T-helper 17 cell (primary cell): ENCODE measurements around the gene ERI2. TPM values are rescaled to one million over a fixed set of nuclear protein-coding genes. Genes with fewer than 3 reads are reported as not detected.
"Not testable (repeated sequence)": the region's sequence is repeated elsewhere in the genome, so short reads cannot be mapped to it uniquely, and the experiment has no call there.

ENCODE experiments used
- ATAC-seq: fragments of 150-1000 bp; cut with Tn5 transposase; 2 replicates; pipeline ENCODE4 v1.10.0; 2021; ENCODE audit warnings: mild to moderate bottlenecking, moderate library complexity
- DNase-seq, 3 donors: peaks; one replicate each; pipeline versions ENCODE4 v3.0.0 to v3.0.0-alpha.2; 2020 to 2021
- H3K9me3 ChIP-seq: one replicate; pipeline ENCODE4 v1.7.0; 2013; ENCODE audit warnings: low read length, mild to moderate bottlenecking; ENCODE audit not compliant: control insufficient read depth, poor library complexity, severe bottlenecking
- H3K27ac Mint-ChIP-seq: one replicate; pipeline ENCODE4 v1.8.0; 2022; ENCODE audit warnings: mild to moderate bottlenecking, moderate library complexity, mixed read lengths
- H3K27me3 Mint-ChIP-seq: one replicate; pipeline ENCODE4 v1.8.0; 2022; ENCODE audit warnings: mixed read lengths
- H3K36me3 Mint-ChIP-seq: one replicate; pipeline ENCODE4 v1.8.0; 2022; ENCODE audit warnings: low read depth, mixed read lengths
- H3K4me1 Mint-ChIP-seq: one replicate; pipeline ENCODE4 v1.8.0; 2022; ENCODE audit warnings: mild to moderate bottlenecking, mixed read lengths
- H3K4me3 Mint-ChIP-seq: one replicate; pipeline ENCODE4 v1.8.0; 2022; ENCODE audit warnings: mild to moderate bottlenecking, moderate library complexity, mixed read lengths
- total RNA-seq, 4 donors: library from RNA in 2 of 4; stranded (reverse) in 2 of 4; gene quantifications; one replicate each; pipeline ENCODE4 v1.2.3 and lab custom pipeline; 2022 to 2026

Gene ERI2
- total RNA-seq, 2 donors from 2014 or later, result 2.1 to 2.3 TPM

DNA sequence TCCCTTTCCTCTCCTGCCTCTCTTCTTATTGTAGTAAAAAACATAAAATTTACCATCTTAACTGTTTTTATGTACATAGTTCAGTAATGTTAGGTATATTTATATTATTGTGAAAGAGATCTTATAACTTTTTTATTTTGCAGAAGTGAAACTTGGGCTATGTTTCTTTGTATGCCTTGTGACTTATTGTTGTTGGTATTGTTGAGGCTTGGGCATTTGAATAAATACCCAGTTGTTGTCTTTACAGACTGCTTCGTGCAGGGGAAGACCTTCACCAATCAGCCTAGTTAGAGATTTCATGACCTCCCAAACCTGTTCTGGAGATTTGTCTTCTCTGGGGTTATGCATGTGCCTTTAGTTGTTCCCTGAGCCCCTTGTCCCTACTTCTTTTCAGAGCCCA lies 32.0 kb upstream of the ERI2 start:
- Mint-ChIP-seq H3K4me1 (no peaks in the 10 kb centered on the region), H3K27me3 (no peaks in the 10 kb centered on the region), H3K36me3 (no peaks in the 10 kb centered on the region), H3K27ac (no peak overlapping the region), H3K4me3 (no peak overlapping the region)
- no peaks in the 10 kb centered on the region for H3K9me3 ChIP-seq
- no peak for DNase-seq
- no peak for ATAC-seq

DNA sequence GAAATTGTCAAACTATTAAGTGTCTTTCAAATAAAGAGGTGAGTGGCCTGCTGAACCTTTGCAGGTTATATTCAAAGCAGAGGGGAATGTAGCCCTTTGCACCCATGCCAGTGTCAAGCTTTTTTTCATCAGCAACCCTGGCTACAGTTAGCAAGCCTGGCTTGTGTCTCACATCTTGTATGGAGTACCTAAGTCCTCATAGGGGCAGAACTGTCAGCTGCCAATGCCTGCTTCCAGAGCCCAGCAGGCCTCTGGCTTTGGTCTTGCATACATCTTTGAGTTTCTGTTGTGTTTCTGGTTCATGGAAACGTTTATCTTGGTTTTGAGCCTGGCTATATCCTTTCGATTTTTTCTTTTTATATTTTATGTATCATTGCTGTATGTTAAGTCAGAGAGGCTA lies 26.8 kb upstream of the ERI2 start:
- no peaks in the 10 kb centered on the region for H3K36me3 Mint-ChIP-seq

DNA sequence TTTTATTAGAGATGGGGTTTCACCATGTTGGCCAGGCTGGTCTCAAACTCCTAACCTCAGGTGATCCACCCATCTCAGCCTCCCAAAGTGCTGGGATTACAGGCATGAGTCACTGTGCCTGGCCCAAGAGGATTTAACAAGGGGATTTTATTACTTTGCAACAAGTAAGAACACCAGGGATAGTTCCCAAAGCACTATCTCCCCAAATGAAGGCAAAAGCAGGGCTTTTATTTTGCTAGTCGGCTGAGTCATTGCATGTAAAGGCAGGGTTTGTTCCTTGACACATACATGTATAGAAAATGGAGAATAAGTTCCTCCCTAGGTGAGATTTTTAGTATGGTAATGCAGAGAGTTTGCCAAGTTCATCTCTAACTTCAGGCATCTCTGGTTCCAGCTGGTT lies 24.1 kb upstream of the ERI2 start:
- H3K4me1 Mint-ChIP-seq, result no peaks in the 10 kb centered on the region
- H3K27ac Mint-ChIP-seq, result no peak overlapping the region
- H3K4me3 Mint-ChIP-seq, result no peak overlapping the region
- ATAC-seq (no peak), DNase-seq (no peak)
- no peaks in the 10 kb centered on the region for H3K27me3 Mint-ChIP-seq
- no peaks in the 10 kb centered on the region for H3K36me3 Mint-ChIP-seq
- no peaks in the 10 kb centered on the region for H3K9me3 ChIP-seq

More for the DNA sequence above, 26.8 kb upstream of the ERI2 start:
- Mint-ChIP-seq H3K27ac (no peak overlapping the region), H3K27me3 (no peaks in the 10 kb centered on the region), H3K4me1 (no peaks in the 10 kb centered on the region), H3K4me3 (no peak overlapping the region)
- H3K9me3 ChIP-seq, result no peaks in the 10 kb centered on the region
- ATAC-seq, result no peak
- DNase-seq, result no peak

DNA sequence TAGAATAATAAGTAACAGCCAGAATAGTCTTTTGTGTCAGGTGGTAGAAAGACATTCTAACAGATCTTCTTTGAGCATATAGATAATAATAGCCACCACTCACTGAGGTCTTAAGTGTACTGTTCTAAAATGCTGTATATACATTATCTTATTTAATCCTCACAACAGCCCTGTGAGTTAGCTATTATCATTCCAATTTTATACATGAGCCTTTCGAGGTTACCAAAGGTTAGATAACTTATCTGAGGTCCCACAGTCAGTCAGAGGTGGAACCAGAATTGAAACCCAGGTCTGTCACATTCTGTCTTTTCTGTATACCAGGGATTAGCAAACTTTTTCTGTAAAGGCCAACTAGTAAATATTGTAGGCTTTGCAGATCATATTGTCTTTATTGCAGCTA lies 23.3 kb upstream of the ERI2 start:
- Mint-ChIP-seq H3K4me1 (no peaks in the 10 kb centered on the region), H3K27ac (no peak overlapping the region), H3K4me3 (no peak overlapping the region), H3K36me3 (no peaks in the 10 kb centered on the region), H3K27me3 (no peaks in the 10 kb centered on the region)
- no peak for DNase-seq
- no peaks in the 10 kb centered on the region for H3K9me3 ChIP-seq
- no peak for ATAC-seq

DNA sequence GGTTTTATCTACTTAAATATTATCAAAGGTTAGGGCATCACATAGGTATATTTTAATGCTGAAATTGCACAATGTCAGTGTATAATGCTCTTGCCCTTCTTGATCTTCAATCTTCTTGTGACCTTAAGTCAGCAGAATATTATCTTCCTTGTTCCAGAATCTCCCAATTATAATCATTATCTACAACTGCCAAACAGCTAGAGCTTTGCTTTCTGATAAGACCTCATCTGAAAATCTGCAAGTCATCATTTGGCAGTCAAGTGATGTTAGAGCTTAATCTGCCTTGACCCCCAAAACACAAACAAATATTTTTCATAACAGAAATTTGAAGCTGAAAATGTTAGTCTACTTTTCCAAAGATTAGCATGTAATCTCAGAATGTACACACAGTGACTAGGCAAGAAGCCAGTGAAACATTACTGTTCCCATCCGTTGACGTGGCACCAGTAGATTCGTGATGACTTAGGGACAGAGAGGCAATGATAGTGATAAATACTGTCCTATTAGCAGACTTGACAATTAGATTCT lies 19.8 kb upstream of the ERI2 start:
- no peak for ATAC-seq
- no peaks in the 10 kb centered on the region for H3K9me3 ChIP-seq
- Mint-ChIP-seq H3K4me1 (no peaks in the 10 kb centered on the region), H3K36me3 (no peaks in the 10 kb centered on the region), H3K27ac (no peak overlapping the region), H3K4me3 (no peak overlapping the region), H3K27me3 (no peaks in the 10 kb centered on the region)
- DNase-seq, result no peak

DNA sequence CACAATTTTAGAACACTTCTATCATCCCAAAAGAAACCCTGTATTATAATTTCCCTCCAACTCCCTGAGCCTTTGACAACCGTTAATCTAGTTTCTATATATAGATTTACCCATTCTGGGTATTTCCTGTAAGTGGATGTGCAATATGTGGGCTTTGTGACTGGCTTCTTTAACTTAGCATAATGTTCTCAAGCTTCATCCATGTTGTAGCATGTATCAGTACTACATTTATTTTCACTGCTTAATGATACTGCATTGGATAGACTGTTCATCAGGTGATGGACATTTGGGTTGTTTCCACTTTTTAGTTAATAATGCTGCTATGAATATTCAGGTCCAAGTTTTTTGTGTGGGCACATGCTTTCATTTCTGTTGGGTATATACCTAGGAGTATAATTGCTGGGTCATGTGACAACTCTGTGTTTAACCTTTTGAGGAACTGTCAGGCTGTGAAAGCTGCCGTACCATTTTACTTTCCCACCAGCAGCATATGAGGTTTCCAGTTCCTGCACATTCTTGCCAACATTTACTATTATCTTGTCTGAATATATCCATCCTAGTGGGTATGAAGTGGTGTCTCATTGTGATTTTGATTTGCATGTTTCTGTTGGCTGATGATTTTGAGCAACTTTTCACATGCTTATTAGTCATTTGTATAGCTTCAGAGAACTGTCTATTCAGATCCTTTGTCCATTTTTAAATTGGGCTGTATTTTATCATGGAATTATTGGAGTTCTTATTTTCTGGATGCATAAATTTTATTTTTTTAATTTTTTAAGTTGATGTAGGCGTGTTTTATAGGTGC lies 16.5 kb upstream of the ERI2 start:
- DNase-seq (no peak), ATAC-seq (no peak)
- Mint-ChIP-seq H3K36me3 (no peaks in the 10 kb centered on the region), H3K27me3 (no peaks in the 10 kb centered on the region), H3K27ac (no peak overlapping the region), H3K4me1 (peaks cover 3% of the 10 kb centered on the region), H3K4me3 (no peak overlapping the region)
- H3K9me3 ChIP-seq, result no peaks in the 10 kb centered on the region

DNA sequence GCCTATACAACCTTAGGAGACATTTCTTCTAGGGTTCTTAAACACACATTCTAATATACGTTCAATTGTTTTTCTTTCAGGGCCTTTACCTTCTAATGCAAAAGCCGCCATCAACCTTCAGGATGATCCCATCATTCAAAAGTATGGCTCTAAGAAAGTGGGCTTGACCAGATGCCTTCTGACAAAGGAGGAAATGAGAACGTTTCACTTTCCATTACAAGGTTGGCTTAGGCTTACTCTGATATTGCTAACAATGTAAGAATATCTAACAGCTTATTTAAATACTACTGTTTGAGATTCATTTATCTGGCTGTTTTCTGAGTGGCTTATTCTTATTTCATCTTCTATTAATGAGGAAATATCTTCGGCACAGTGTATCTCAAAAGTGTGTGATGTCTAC lies 15.4 kb upstream of the ERI2 start:
- Mint-ChIP-seq H3K4me1 (peaks cover 5% of the 10 kb centered on the region), H3K27me3 (no peaks in the 10 kb centered on the region), H3K27ac (peak overlapping the region; percentile 69), H3K36me3 (no peaks in the 10 kb centered on the region), H3K4me3 (no peak overlapping the region)
- no peaks in the 10 kb centered on the region for H3K9me3 ChIP-seq
- no peak for DNase-seq
- no peak for ATAC-seq

DNA sequence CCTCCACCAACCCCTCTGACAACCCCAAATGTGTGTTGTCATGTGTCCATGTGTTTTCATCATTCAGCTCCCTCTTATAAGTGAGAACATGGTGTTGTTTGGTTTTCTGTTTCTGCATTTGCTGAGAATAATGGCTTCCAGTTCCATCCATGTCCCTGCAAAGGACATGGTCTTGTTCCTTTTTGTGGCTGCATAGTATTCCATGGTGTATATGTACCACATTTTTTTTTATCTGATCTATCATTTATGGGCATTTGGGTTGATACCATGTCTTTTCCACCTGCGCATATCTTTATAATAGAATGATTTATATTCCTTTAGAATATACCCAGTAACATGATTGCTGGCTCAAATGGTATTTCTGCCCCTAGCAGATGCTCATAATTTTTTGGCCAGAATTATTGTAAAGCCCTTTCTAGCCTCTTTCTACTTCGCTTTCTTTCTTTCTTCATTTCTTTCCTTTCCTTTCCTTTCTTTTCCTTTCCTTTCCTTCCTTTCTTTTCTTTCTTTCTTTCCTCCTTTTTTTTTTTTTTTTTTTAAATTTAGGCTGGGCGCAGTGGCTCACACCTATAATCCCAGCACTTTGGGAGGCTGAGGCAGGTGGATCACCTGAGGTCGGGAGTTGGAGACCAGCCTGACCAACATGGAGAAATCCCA lies 12.8 kb upstream of the ERI2 start:
- no peak for ATAC-seq
- Mint-ChIP-seq H3K36me3 (no peaks in the 10 kb centered on the region), H3K4me3 (no peak overlapping the region)

DNA sequence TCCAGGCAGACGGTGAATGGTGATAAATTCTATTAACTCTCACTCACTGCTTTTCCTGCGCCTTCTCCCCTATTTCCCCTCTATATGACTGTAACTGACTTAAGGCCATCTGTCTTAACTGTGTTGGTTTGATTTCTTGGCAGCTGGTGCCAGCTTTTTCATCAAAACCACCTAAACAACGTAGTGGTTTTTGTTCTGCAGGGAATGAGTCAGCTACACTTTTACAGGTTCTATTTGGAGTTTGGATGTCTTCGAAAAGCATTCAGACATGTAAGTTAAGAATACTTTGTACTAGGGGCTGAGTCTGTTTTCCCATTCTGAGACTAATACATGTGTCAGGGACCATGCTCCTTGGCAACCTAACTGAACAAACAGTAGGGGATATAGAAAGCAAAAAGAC lies 8.5 kb upstream of the ERI2 start:
- no peak overlapping the region for H3K27ac Mint-ChIP-seq
- no peaks in the 10 kb centered on the region for H3K36me3 Mint-ChIP-seq
- H3K9me3 ChIP-seq, result no peaks in the 10 kb centered on the region
- no peak for DNase-seq
- ATAC-seq, result no peak
- H3K4me1 Mint-ChIP-seq, result peaks cover 10% of the 10 kb centered on the region
- no peak overlapping the region for H3K4me3 Mint-ChIP-seq
- H3K27me3 Mint-ChIP-seq, result no peaks in the 10 kb centered on the region

More for the DNA sequence above, 12.8 kb upstream of the ERI2 start:
- H3K9me3 ChIP-seq, result no peaks in the 10 kb centered on the region
- Mint-ChIP-seq H3K27ac (no peak overlapping the region), H3K4me1 (peaks cover 7% of the 10 kb centered on the region), H3K27me3 (no peaks in the 10 kb centered on the region)
- no peak for DNase-seq

DNA sequence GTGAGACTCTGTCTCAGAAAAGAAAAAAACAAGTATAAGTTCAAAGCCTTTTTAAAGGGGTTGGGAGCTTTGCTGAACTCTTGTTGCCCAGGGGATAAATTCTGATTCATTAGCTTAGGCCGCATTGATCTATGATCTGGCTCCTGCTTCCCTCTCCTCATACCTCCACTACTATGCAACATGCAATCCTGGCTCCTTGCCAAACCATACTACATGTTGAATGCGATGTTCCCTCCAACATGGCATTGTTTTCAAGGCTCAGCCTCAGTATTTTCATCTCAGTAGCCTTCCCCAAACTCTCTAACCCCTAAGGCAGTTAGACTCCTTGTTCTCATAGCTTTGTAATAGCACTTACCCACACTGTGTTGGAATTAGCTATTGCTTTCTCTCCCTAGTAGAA lies 6.2 kb upstream of the ERI2 start:
- Mint-ChIP-seq H3K27ac (no peak overlapping the region), H3K27me3 (no peaks in the 10 kb centered on the region), H3K36me3 (no peaks in the 10 kb centered on the region), H3K4me1 (peaks cover 10% of the 10 kb centered on the region), H3K4me3 (no peak overlapping the region)
- DNase-seq, result no peak
- no peak for ATAC-seq
- no peaks in the 10 kb centered on the region for H3K9me3 ChIP-seq

DNA sequence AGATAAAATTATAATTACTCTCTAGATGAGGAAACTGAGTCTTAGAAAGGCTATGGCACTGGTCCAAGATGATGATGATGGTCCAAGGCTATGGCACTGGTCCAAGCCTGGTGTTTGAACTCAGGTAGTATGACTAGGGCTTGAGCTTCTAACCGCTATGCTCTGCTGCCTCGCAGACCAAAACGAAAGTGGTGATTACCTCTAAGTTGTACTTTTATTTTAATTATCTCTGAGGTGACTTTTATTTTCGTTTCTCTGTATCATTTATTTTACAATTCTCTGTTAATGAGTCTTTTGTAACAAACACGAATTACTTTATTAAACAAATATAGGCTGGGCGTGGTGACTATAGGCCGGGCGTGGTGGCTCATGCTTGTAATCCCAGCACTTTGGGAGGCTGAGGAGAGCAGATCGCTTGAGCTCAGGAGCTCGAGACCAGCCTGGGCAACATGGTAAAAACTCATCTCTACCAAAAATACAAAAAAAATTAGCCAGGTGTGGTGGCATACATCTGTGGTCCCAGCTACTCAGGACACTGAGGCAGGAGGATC lies 5.7 kb upstream of the ERI2 start:
- Mint-ChIP-seq H3K4me3 (no peak overlapping the region), H3K27me3 (no peaks in the 10 kb centered on the region), H3K27ac (no peak overlapping the region), H3K4me1 (peaks cover 13% of the 10 kb centered on the region), H3K36me3 (no peaks in the 10 kb centered on the region)
- no peak for DNase-seq
- H3K9me3 ChIP-seq, result no peaks in the 10 kb centered on the region
- ATAC-seq, result no peak

DNA sequence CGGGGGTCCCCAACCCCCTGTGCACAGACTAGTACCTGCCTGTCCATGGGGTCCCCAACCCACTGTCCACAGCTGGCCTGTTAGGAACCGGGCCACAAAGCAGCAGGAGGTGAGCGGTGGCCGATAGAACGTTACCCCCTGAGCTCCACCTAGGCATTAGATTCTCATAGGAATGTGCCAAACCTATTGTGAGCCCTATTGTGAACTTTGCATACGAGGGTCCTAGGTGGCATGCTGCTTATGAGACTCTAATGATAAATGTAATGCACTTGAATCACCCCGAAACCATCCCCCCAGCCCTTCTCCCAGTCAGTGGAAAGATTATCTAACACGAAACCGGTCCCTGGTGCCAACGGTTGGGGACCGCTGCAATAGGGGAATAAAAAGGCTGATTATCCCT lies 1.6 kb upstream of the ERI2 start:
- H3K4me1 Mint-ChIP-seq, result peaks cover 16% of the 10 kb centered on the region
- peak overlapping the region; percentile 51 for H3K27ac Mint-ChIP-seq

DNA sequence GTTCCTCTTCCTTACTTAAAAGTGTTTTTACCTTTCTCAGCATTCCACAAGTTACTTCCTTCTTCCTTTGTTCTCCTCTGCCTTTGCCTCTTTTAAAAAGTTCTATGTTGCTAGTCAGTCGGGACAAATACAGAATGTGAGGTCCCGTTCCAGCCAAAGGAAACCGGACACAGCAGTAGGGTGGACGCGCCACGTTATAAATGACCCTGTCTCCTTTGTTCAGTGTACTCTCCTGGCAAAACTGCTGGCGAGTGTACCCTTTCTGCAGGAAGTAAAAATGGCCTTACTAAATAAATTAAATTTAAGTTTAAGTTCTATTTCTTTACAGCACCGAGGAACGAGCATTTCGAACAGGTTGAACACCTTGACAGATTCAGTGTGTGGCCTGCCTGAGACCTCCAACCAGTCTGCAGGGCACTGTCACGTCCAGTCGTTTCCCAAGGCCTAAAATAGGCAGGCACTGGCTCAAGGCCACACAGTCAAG lies 546 bp downstream of the ERI2 start:
- H3K4me1 Mint-ChIP-seq, result peaks cover 16% of the 10 kb centered on the region
- H3K27ac Mint-ChIP-seq, result peak overlapping the region; percentile 95
- not testable (repeated sequence) for ATAC-seq, H3K9me3 ChIP-seq, H3K36me3 Mint-ChIP-seq, H3K27me3 Mint-ChIP-seq, DNase-seq
- peak overlapping the region; percentile 97 for H3K4me3 Mint-ChIP-seq

More for the DNA sequence above, 1.6 kb upstream of the ERI2 start:
- Mint-ChIP-seq H3K27me3 (no peaks in the 10 kb centered on the region), H3K36me3 (no peaks in the 10 kb centered on the region), H3K4me3 (peak overlapping the region; percentile 55)
- ATAC-seq, result no peak
- H3K9me3 ChIP-seq, result no peaks in the 10 kb centered on the region
- DNase-seq, result no peak
